ENCODE data around the gene DIAPH3.

- TF ChIP-seq CTCF (IDR thresholded peaks at IDR 0.05): no peak
- no peak for TF ChIP-seq POLR2A (IDR thresholded peaks at IDR 0.05)
- TF ChIP-seq POLR2AphosphoS5 (IDR thresholded peaks at IDR 0.05): no peak
Measured at GRCh38 chr13:59960683-59961082, 203.0 kb downstream of the DIAPH3 start.

Measured in prostate gland (tissue), 2 donors.